B cell (primary cell): ENCODE data around the gene RAB9A. TPM values are rescaled to one million over a fixed set of nuclear protein-coding genes. Genes with fewer than 3 reads are reported as not detected.
"Not testable (repeated sequence)": the region's sequence is repeated elsewhere in the genome, so short reads cannot be mapped to it uniquely, and the experiment has no call there.

Experiments used
- ATAC-seq: fragments of 200-7000 bp; cut with Tn5 transposase; one replicate; pipeline ENCODE4 v1.10.0; 2021; ENCODE audit warnings: low read depth, mild to moderate bottlenecking, moderate number of reproducible peaks, moderate library complexity
- CTCF ChIA-PET: fragments of 350-600 bp; sonication (Branson Sonifier 250); formaldehyde crosslinking; loops from one replicate; lab custom pipeline; 2021; ENCODE audit warnings: antibody characterized with exemption, inconsistent platforms; lab: Charles Lee
- POLR2A ChIA-PET: fragments of 350-600 bp; sonication (Branson Sonifier 250); formaldehyde crosslinking; loops from one replicate; lab custom pipeline; 2021; ENCODE audit warnings: antibody characterized with exemption; lab: Charles Lee
- DNase-seq: peaks from one replicate; pipeline ENCODE4 v3.0.0; 2013
- H2AFZ ChIP-seq: 2 replicates; pipeline ENCODE4 v1.6.1; 2012; ENCODE audit warnings: mild to moderate bottlenecking, low read depth, low read length; ENCODE audit not compliant: insufficient read depth, poor library complexity, severe bottlenecking
- H3K27ac ChIP-seq, 2 donors: 1 replicate in 1 of 2; 2 replicates in 1 of 2; pipeline ENCODE4 v1.5.1; 2012 to 2013; ENCODE audit warnings: low read length in 2 of 2, mild to moderate bottlenecking in 2 of 2, moderate library complexity in 1 of 2
- H3K27me3 ChIP-seq, 4 experiments: fragments of 200-600 bp in 1 of 4; sonication (generic) in 1 of 4; replicated peaks in 1 of 4; 1 replicate in 2 of 4; 2 replicates in 2 of 4; pipeline versions ENCODE4 v1.6.1 to v1.7.0; 2013 to 2016; ENCODE audit warnings: low read length in 3 of 4, mild to moderate bottlenecking in 2 of 4, mixed read lengths in 1 of 4, moderate library complexity in 1 of 4; ENCODE audit not compliant: insufficient read depth in 4 of 4, control insufficient read depth in 3 of 4; ENCODE audit errors: control extremely low read depth in 1 of 4
- H3K36me3 ChIP-seq, 2 experiments: replicated peaks in 1 of 2; 1 replicate in 1 of 2; 2 replicates in 1 of 2; pipeline versions ENCODE4 v1.6.1 to v1.7.1; 2013; ENCODE audit warnings: low read length in 1 of 2; ENCODE audit not compliant: insufficient read depth in 2 of 2, control insufficient read depth in 1 of 2; ENCODE audit errors: control extremely low read depth in 1 of 2, extremely low read depth in 1 of 2
- H3K4me1 ChIP-seq, 2 donors: fragments of 200-600 bp in 1 of 2; sonication (generic) in 1 of 2; 1 replicate in 1 of 2; 2 replicates in 1 of 2; pipeline versions ENCODE4 v1.5.1 to v1.6.1; 2013 to 2017; ENCODE audit warnings: low read length in 2 of 2; ENCODE audit not compliant: control insufficient read depth in 2 of 2, insufficient read depth in 2 of 2
- H3K4me2 ChIP-seq: replicated peaks from 2 replicates; pipeline ENCODE3; 2012; ENCODE audit warnings: mild to moderate bottlenecking, low read depth, low read length; ENCODE audit not compliant: poor library complexity, severe bottlenecking
- H3K4me3 ChIP-seq, 5 experiments: fragments of 200-600 bp in 1 of 5; sonication (generic) in 1 of 5; 1 replicate in 3 of 5; 2 replicates in 2 of 5; pipeline versions ENCODE4 v1.5.1 to v1.7.0; 2011 to 2016; ENCODE audit warnings: low read length in 4 of 5, mild to moderate bottlenecking in 4 of 5, low read depth in 2 of 5, control low read depth in 1 of 5, moderate library complexity in 1 of 5; ENCODE audit not compliant: insufficient read depth in 1 of 5; ENCODE audit errors: control extremely low read depth in 1 of 5, extremely low read depth in 1 of 5
- H3K79me2 ChIP-seq: fragments of 200-600 bp; sonication (generic); one replicate; pipeline ENCODE4 v1.6.0; 2016; ENCODE audit warnings: low read length; ENCODE audit not compliant: control insufficient read depth, insufficient read depth
- H3K9ac ChIP-seq: fragments of 200-600 bp; sonication (generic); 2 replicates; pipeline ENCODE4 v1.6.1; 2017; ENCODE audit warnings: mild to moderate bottlenecking, low read length, moderate library complexity
- H3K9me3 ChIP-seq, 3 donors: one replicate each; pipeline versions ENCODE4 v1.6.1 to v1.7.1; 2013; ENCODE audit warnings: low read length in 2 of 3; ENCODE audit not compliant: control insufficient read depth in 2 of 3, insufficient read depth in 1 of 3; ENCODE audit errors: control extremely low read depth in 1 of 3
- H4K20me1 ChIP-seq: 2 replicates; pipeline ENCODE4 v1.6.0; 2012; ENCODE audit warnings: mild to moderate bottlenecking, low read length; ENCODE audit not compliant: insufficient read depth, control insufficient read depth, poor library complexity, severe bottlenecking
- H3K27ac Mint-ChIP-seq: one replicate; pipeline ENCODE4 v1.8.0; 2021; ENCODE audit warnings: mixed read lengths
- H3K27me3 Mint-ChIP-seq: one replicate; pipeline ENCODE4 v1.8.0; 2021; ENCODE audit warnings: mixed read lengths
- H3K4me1 Mint-ChIP-seq: one replicate; pipeline ENCODE4 v1.8.0; 2021; ENCODE audit warnings: mixed read lengths
- H3K4me3 Mint-ChIP-seq: one replicate; pipeline ENCODE4 v1.8.0; 2021; ENCODE audit warnings: mixed read lengths
- H3K9me3 Mint-ChIP-seq: one replicate; pipeline ENCODE4 v1.8.0; 2022; ENCODE audit warnings: mixed read lengths; ENCODE audit not compliant: insufficient read depth
- CTCF ChIP-seq: fragments of 200-600 bp; IDR thresholded peaks from one replicate; pipeline ENCODE4 v1.8.0; 2022; ENCODE audit warnings: antibody characterized with exemption, mild to moderate bottlenecking
- EZH2 ChIP-seq: IDR thresholded peaks from 2 replicates; pipeline ENCODE4 v1.6.1; 2012; ENCODE audit warnings: borderline replicate concordance, low read depth, mild to moderate bottlenecking, moderate library complexity, low read length; ENCODE audit not compliant: insufficient read depth, poor library complexity, severe bottlenecking
- WGBS: methylation state at CpG from one replicate; pipeline ENCODE4 v1.1.5; 2013; ENCODE audit warnings: missing lambda C conversion rate; ENCODE audit not compliant: insufficient coverage; 5-methylcytosine and 5-hydroxymethylcytosine counted together
- intact Hi-C: fragments of 100-400 bp; cut with micrococcal nuclease; formaldehyde crosslinking; loops from one replicate; pipeline ENCODE4 v1.10.0; 2022
- polyA plus RNA-seq: library from polyadenylated mRNA; depleted of rRNA; stranded (reverse); fragments of >200 nt; gene quantifications from 2 replicates; pipeline ENCODE4 v1.2.3, GENCODE V29; 2012
- total RNA-seq, 2 donors: library from RNA; stranded (reverse); fragments of 120-200 nt in 1 of 2; gene quantifications; 1 replicate in 1 of 2; 2 replicates in 1 of 2; pipeline versions ENCODE4 v1.2.3 to v1.2.4, GENCODE V29; 2013 to 2022

The RAB9A gene
- total and polyA plus RNA-seq, 2 donors (not counting 1 experiment from before 2014, with no cell fraction given) = 11.9 to 16.7 TPM

- peak overlapping the region; percentile 3 for H3K4me2 ChIP-seq
- no peaks in the 10 kb centered on the region for H3K9me3 ChIP-seq
- POLR2A ChIA-PET = no interaction called here
- no peak for ATAC-seq
- H3K36me3 ChIP-seq = peaks cover 0 to 14% of the 10 kb centered on the region in 2 experiments
- H3K4me3 ChIP-seq = no peak overlapping the region
- peaks cover 52% of the 10 kb centered on the region for H3K79me2 ChIP-seq
- H3K27me3 ChIP-seq = no peaks in the 10 kb centered on the region
- H3K4me1 ChIP-seq = peaks cover 13 to 19% of the 10 kb centered on the region in 2 donors
- no peak overlapping the region for H3K9ac ChIP-seq
- Mint-ChIP-seq H3K9me3 (no peaks in the 10 kb centered on the region), H3K27me3 (no peaks in the 10 kb centered on the region), H3K4me1 (peaks cover 29% of the 10 kb centered on the region), H3K27ac (peak overlapping the region; percentile 37), H3K4me3 (no peak overlapping the region)
- CTCF ChIA-PET = interaction anchor here (0.7 to 1.9 kb wide), 4 partner anchors 12 to 310 kb away, joined by 4 to 5 read pairs (median 5); partner anchors contain the start of genes OFD1 and TRAPPC2
- TF ChIP-seq EZH2 (no peak), CTCF (no peak)
- peak; percentile 30 for DNase-seq
- intact Hi-C loops = no loop called here
- H3K27ac ChIP-seq = no peak overlapping the region
- H2AFZ ChIP-seq = no peak overlapping the region
- WGBS = no CpG with 5 or more reads among the region's 7 CpGs
- peaks cover 27% of the 10 kb centered on the region for H4K20me1 ChIP-seq
These were observed 33.0 kb downstream of the RAB9A start for GRCh38 chrX:13721819-13722519.

- peaks cover 48% of the 10 kb centered on the region for H3K4me1 Mint-ChIP-seq
- H3K4me3 ChIP-seq, H3K27ac ChIP-seq, H3K9me3 Mint-ChIP-seq, DNase-seq, H3K27me3 ChIP-seq, POLR2A ChIA-PET, H3K9ac ChIP-seq, ATAC-seq, H2AFZ ChIP-seq, H3K9me3 ChIP-seq, intact Hi-C loops, H3K27ac Mint-ChIP-seq, H3K36me3 ChIP-seq, H3K27me3 Mint-ChIP-seq, H3K4me2 ChIP-seq, CTCF ChIA-PET, H3K4me3 Mint-ChIP-seq: not testable (repeated sequence)
- peaks cover 27% of the 10 kb centered on the region for H4K20me1 ChIP-seq
- peaks cover 73% of the 10 kb centered on the region for H3K79me2 ChIP-seq
- 100% methylated on average over 6 of the region's 9 CpGs for WGBS
- peaks cover 13 to 19% of the 10 kb centered on the region in 2 donors for H3K4me1 ChIP-seq
These were observed 36.0 kb downstream of the RAB9A start for GRCh38 chrX:13724878-13725277.

- WGBS = no CpG with 5 or more reads among the region's 2 CpGs
- peaks cover 55% of the 10 kb centered on the region for H3K4me1 Mint-ChIP-seq
These were observed 37.7 kb downstream of the RAB9A start for GRCh38 chrX:13726583-13726982.

More at GRCh38 chrX:13726583-13726982, 37.7 kb downstream of the RAB9A start:
- POLR2A ChIA-PET, H3K4me3 Mint-ChIP-seq, H3K27ac ChIP-seq, H3K4me3 ChIP-seq, H3K27me3 Mint-ChIP-seq, H3K4me2 ChIP-seq, H3K27ac Mint-ChIP-seq, intact Hi-C loops, H3K36me3 ChIP-seq, H2AFZ ChIP-seq, CTCF ChIA-PET, H3K9ac ChIP-seq, H4K20me1 ChIP-seq, ATAC-seq, H3K9me3 Mint-ChIP-seq, H3K27me3 ChIP-seq, H3K9me3 ChIP-seq, DNase-seq: not testable (repeated sequence)
- Histone ChIP-seq H3K4me1 (peaks cover 13 to 20% of the 10 kb centered on the region in 2 donors), H3K79me2 (peaks cover 62% of the 10 kb centered on the region)
